Mononuclear cell (primary cell): ENCODE measurements around the gene KTI12. TPM values are rescaled to one million over a fixed set of nuclear protein-coding genes. Genes with fewer than 3 reads are reported as not detected.
"Not testable (repeated sequence)": the region's sequence is repeated elsewhere in the genome, so short reads cannot be mapped to it uniquely, and the experiment has no call there.

Experiments used
- H3K27me3 ChIP-seq: 2 replicates; pipeline ENCODE4 v1.6.0; 2011; ENCODE audit warnings: low read length, control low read depth; ENCODE audit not compliant: insufficient read depth
- H3K4me1 ChIP-seq: 2 replicates; pipeline ENCODE4 v1.5.1; 2011; ENCODE audit warnings: mild to moderate bottlenecking, low read length, control low read depth; ENCODE audit not compliant: insufficient read depth
- H3K4me3 ChIP-seq: 2 replicates; pipeline ENCODE4 v1.5.1; 2011; ENCODE audit warnings: mild to moderate bottlenecking, low read length, moderate library complexity
- H3K9me3 ChIP-seq: 2 replicates; pipeline ENCODE4 v1.5.1; 2011; ENCODE audit warnings: low read depth, mild to moderate bottlenecking, control low read depth, low read length
- total RNA-seq: library from RNA; depleted of rRNA; stranded (reverse); fragments of >200 nt; gene quantifications from one replicate; pipeline ENCODE4 v1.2.3, GENCODE V29; 2012

Gene KTI12
- total RNA-seq = 19.6 TPM

GRCh38 chr1:52033190-52034049, at the start of gene KTI12:
Gene KTI12 (minus strand): TSS chr1:52033810. CDS start chr1:52033761, 49 bp downstream.
- Histone ChIP-seq H3K9me3 (no peaks in the 10 kb centered on the region), H3K27me3 (no peaks in the 10 kb centered on the region), H3K4me3 (peak within 1 kb of the TSS; percentile 87), H3K4me1 (peaks cover 20% of the 10 kb centered on the region)

GRCh38 chr1:52080014-52080415, 46.4 kb upstream of the KTI12 start:
- H3K27me3 ChIP-seq = no peaks in the 10 kb centered on the region
- no peaks in the 10 kb centered on the region for H3K9me3 ChIP-seq

GRCh38 chr1:52077277-52077676, 43.7 kb upstream of the KTI12 start:
- H3K27me3 ChIP-seq, H3K9me3 ChIP-seq, H3K4me1 ChIP-seq, H3K4me3 ChIP-seq: not testable (repeated sequence)

More at GRCh38 chr1:52080014-52080415, 46.4 kb upstream of the KTI12 start:
- Histone ChIP-seq H3K4me1 (no peaks in the 10 kb centered on the region), H3K4me3 (no peak overlapping the region)

GRCh38 chr1:52072291-52072690, 38.7 kb upstream of the KTI12 start:
- H3K9me3 ChIP-seq = no peaks in the 10 kb centered on the region
- H3K4me1 ChIP-seq = no peaks in the 10 kb centered on the region
- H3K27me3 ChIP-seq = no peaks in the 10 kb centered on the region
- H3K4me3 ChIP-seq = no peak overlapping the region

- no peaks in the 10 kb centered on the region for H3K9me3 ChIP-seq
- H3K27me3 ChIP-seq = no peaks in the 10 kb centered on the region
- H3K4me3 ChIP-seq = no peak overlapping the region
- no peaks in the 10 kb centered on the region for H3K4me1 ChIP-seq
These were observed 37.1 kb upstream of the KTI12 start for GRCh38 chr1:52070704-52071103.

- Histone ChIP-seq H3K27me3 (no peaks in the 10 kb centered on the region), H3K4me1 (no peaks in the 10 kb centered on the region), H3K9me3 (no peaks in the 10 kb centered on the region), H3K4me3 (no peak overlapping the region)
These were observed 29.6 kb upstream of the KTI12 start for GRCh38 chr1:52063192-52063591.

- H3K27me3 ChIP-seq = no peaks in the 10 kb centered on the region
- H3K9me3 ChIP-seq = no peaks in the 10 kb centered on the region
- H3K4me3 ChIP-seq = no peak overlapping the region
- H3K4me1 ChIP-seq = peaks cover 16% of the 10 kb centered on the region
These were observed 27.2 kb upstream of the KTI12 start for GRCh38 chr1:52060822-52061221.

- H3K9me3 ChIP-seq = no peaks in the 10 kb centered on the region
- H3K4me1 ChIP-seq = peaks cover 16% of the 10 kb centered on the region
- no peaks in the 10 kb centered on the region for H3K27me3 ChIP-seq
- H3K4me3 ChIP-seq = no peak overlapping the region
These were observed 26.3 kb upstream of the KTI12 start for GRCh38 chr1:52059888-52060287.

GRCh38 chr1:52059321-52059720, 25.7 kb upstream of the KTI12 start:
- H3K27me3 ChIP-seq = no peaks in the 10 kb centered on the region
- H3K9me3 ChIP-seq = no peaks in the 10 kb centered on the region
- no peak overlapping the region for H3K4me3 ChIP-seq
- H3K4me1 ChIP-seq = peaks cover 21% of the 10 kb centered on the region

- H3K9me3 ChIP-seq = no peaks in the 10 kb centered on the region
- no peak overlapping the region for H3K4me3 ChIP-seq
- H3K4me1 ChIP-seq = peaks cover 29% of the 10 kb centered on the region
- H3K27me3 ChIP-seq = no peaks in the 10 kb centered on the region
These were observed 24.3 kb upstream of the KTI12 start for GRCh38 chr1:52057876-52058415.

GRCh38 chr1:52057255-52057654, 23.6 kb upstream of the KTI12 start:
- no peaks in the 10 kb centered on the region for H3K9me3 ChIP-seq
- no peaks in the 10 kb centered on the region for H3K27me3 ChIP-seq
- H3K4me1 ChIP-seq = peaks cover 29% of the 10 kb centered on the region
- peak overlapping the region; percentile 92 for H3K4me3 ChIP-seq

GRCh38 chr1:52056937-52057231, 23.3 kb upstream of the KTI12 start:
- peaks cover 29% of the 10 kb centered on the region for H3K4me1 ChIP-seq
- peak overlapping the region; percentile 92 for H3K4me3 ChIP-seq
- H3K9me3 ChIP-seq = no peaks in the 10 kb centered on the region
- H3K27me3 ChIP-seq = no peaks in the 10 kb centered on the region

- H3K4me1 ChIP-seq = peaks cover 29% of the 10 kb centered on the region
These were observed 22.7 kb upstream of the KTI12 start, which contains the start of gene BTF3L4 for GRCh38 chr1:52056163-52056936. Gene BTF3L4 (plus strand): TSS chr1:52056295. CDS start chr1:52059848, 3,553 bp downstream.

GRCh38 chr1:52055866-52056162, 22.2 kb upstream of the KTI12 start:
- no peaks in the 10 kb centered on the region for H3K27me3 ChIP-seq
- H3K4me3 ChIP-seq = peak overlapping the region; percentile 92
- H3K4me1 ChIP-seq = peaks cover 29% of the 10 kb centered on the region
- no peaks in the 10 kb centered on the region for H3K9me3 ChIP-seq

More at GRCh38 chr1:52056163-52056936, 22.7 kb upstream of the KTI12 start, which contains the start of gene BTF3L4:
- Histone ChIP-seq H3K4me3 (peak within 1 kb of the TSS; percentile 92), H3K27me3 (no peaks in the 10 kb centered on the region), H3K9me3 (no peaks in the 10 kb centered on the region)

- Histone ChIP-seq H3K4me1 (peaks cover 29% of the 10 kb centered on the region), H3K9me3 (no peaks in the 10 kb centered on the region), H3K4me3 (peak within 1 kb of the TSS; percentile 92), H3K27me3 (no peaks in the 10 kb centered on the region)
These were observed 21.7 kb upstream of the KTI12 start, which contains the start of gene TXNDC12 for GRCh38 chr1:52055066-52055865. Gene TXNDC12 (minus strand): TSS chr1:52055191. CDS start chr1:52055096, 95 bp downstream.
